ENCODE results near the gene TULP4.

- TF ChIP-seq POLR2A (IDR thresholded peaks at IDR 0.05; ENCODE audit: low read depth) = no peak
- no peak for TF ChIP-seq CTCF (IDR thresholded peaks at IDR 0.05)
These were observed 74.8 kb downstream of the TULP4 start for GRCh38 chr6:158387036-158387435.
